HepG2 (cell line): Measurements from ENCODE around the gene OR2B2.

Experiments used
- CTCF ChIP-seq: sonication (generic); formaldehyde crosslinking; IDR thresholded peaks from 2 replicates; pipeline ENCODE4 v1.5.0; 2020; ENCODE audit warnings: mild to moderate bottlenecking, missing genetic modification reagents, moderate library complexity
- DNMT3B ChIP-seq: conservative IDR thresholded peaks from 2 replicates; pipeline ENCODE4 v1.6.1; 2016; ENCODE audit warnings: missing biosample characterization, control low read depth
- NBN ChIP-seq: fragments of 450-650 bp; conservative IDR thresholded peaks from 2 replicates; pipeline ENCODE4 v1.6.1; 2017
- TF ChIP-seq, protein P1 (sequence below): sonication (generic); formaldehyde crosslinking; IDR thresholded peaks from 2 replicates; pipeline ENCODE4 v1.5.0; 2020; ENCODE audit warnings: missing genetic modification reagents, mild to moderate bottlenecking, borderline replicate concordance

- TF ChIP-seq DNMT3B (CRISPR knock-in tag) (no peak), NBN (no peak), CTCF (CRISPR knock-in tag) (no peak)
- TF ChIP-seq, protein P1, sequence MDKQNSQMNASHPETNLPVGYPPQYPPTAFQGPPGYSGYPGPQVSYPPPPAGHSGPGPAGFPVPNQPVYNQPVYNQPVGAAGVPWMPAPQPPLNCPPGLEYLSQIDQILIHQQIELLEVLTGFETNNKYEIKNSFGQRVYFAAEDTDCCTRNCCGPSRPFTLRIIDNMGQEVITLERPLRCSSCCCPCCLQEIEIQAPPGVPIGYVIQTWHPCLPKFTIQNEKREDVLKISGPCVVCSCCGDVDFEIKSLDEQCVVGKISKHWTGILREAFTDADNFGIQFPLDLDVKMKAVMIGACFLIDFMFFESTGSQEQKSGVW = no peak
Observed at GRCh38 chr6:27872642-27873020, 39.6 kb downstream of the OR2B2 start.
